ENCODE data around the gene CYP4F11. TPM values are rescaled to one million over a fixed set of nuclear protein-coding genes. Genes with fewer than 3 reads are reported as not detected.
"Not testable (repeated sequence)": the region's sequence is repeated elsewhere in the genome, so short reads cannot be mapped to it uniquely, and the experiment has no call there.

CYP4F11 gene
- total RNA-seq, 1 donor from 2014 or later: not detected

DNA sequence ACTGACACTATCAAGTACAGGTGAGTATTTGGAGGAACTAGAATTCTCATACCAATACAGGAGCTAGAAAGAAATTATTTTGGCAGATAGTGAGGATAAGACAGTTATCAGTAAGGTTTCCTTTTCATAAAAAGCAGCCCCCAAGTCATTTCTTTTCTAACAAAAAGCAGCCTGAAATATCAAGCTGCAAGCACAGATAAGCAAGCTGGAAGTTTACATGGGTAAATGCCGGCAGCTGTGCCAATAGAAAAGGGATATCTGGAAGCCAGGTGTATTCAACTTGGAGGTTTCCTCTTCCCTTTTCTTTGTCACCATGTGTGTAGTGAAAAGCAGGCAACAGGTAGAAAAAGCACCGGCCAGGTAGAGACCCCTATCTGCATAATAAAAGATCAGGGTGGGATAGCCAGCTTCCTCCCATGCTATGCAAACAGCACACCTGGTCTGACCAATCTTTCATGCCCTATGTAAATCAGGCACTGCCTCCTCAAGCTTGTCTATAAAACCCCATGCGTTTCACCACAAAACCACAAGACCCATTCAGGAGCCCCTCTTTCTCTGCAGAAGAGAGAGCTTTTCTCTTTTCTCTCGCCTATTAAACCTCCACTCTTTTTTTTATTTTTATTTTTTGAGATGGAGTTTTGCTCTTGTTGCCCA lies 59.4 kb downstream of the CYP4F11 start:
- no peak overlapping the region for H3K9ac ChIP-seq

DNA sequence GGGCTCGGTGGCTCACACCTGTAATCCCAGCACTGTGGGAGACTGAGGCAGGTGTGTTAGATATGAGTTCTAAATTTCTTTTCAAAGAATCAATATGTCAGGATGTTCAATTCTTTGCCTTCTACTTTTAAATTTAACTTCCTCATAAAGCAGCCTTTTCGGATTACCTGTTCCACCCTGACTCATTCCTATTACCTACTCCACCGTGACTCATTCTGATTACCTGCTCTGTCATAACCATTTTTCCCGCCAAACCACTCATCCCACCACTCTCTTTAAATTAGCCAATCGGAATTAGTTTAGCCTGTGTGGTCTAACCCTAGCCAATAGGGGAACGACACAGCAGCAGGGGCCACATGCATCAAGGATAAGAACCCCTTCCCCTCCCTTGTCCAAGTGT lies 60.6 kb downstream of the CYP4F11 start:
- H3K4me3 Mint-ChIP-seq; H3K9ac ChIP-seq; DNase-seq (ENCODE audit: low spot score); H3K79me2 ChIP-seq (ENCODE audit: low read depth); H3K27ac ChIP-seq; H3K27ac Mint-ChIP-seq; H3F3A ChIP-seq (ENCODE audit: low read depth); H4K20me1 ChIP-seq (ENCODE audit: low read depth); H3K4me3 ChIP-seq; H3K4me1 ChIP-seq; H3K27me3 Mint-ChIP-seq (ENCODE audit: insufficient read depth, low read depth); H2AFZ ChIP-seq (replicated peaks); H3K9me3 ChIP-seq (ENCODE audit: low read depth); H3K27me3 ChIP-seq; H3K36me3 Mint-ChIP-seq; H3K36me3 ChIP-seq; H3K4me2 ChIP-seq; H3K4me1 Mint-ChIP-seq: not testable (repeated sequence)
- peaks cover 32% of the 10 kb centered on the region for H3K9me3 Mint-ChIP-seq

More for the DNA sequence above, 59.4 kb downstream of the CYP4F11 start:
- no peak overlapping the region for H3K4me2 ChIP-seq
- no peaks in the 10 kb centered on the region for H3K79me2 ChIP-seq (ENCODE audit: low read depth)
- no peaks in the 10 kb centered on the region for H3F3A ChIP-seq (ENCODE audit: low read depth)
- H4K20me1 ChIP-seq (ENCODE audit: low read depth): no peaks in the 10 kb centered on the region
- no peaks in the 10 kb centered on the region for H3K4me1 Mint-ChIP-seq
- no peak overlapping the region for H3K4me3 ChIP-seq
- H3K27ac ChIP-seq: no peak overlapping the region
- no peak overlapping the region for H3K27ac Mint-ChIP-seq
- no peaks in the 10 kb centered on the region for H3K27me3 ChIP-seq
- H3K9me3 Mint-ChIP-seq: peaks cover 24% of the 10 kb centered on the region
- peaks cover 2% of the 10 kb centered on the region for H3K27me3 Mint-ChIP-seq (ENCODE audit: insufficient read depth, low read depth)
- H3K4me3 Mint-ChIP-seq: no peak overlapping the region
- H3K36me3 Mint-ChIP-seq: no peaks in the 10 kb centered on the region
- peaks cover 3% of the 10 kb centered on the region for H3K9me3 ChIP-seq (ENCODE audit: low read depth)
- H3K36me3 ChIP-seq: no peaks in the 10 kb centered on the region
- DNase-seq (ENCODE audit: low spot score): no peak
- no peak overlapping the region for H2AFZ ChIP-seq (replicated peaks)
- no peak for TF ChIP-seq EZH2phosphoT487 (IDR thresholded peaks at IDR 0.05)
- TF ChIP-seq, protein P1, sequence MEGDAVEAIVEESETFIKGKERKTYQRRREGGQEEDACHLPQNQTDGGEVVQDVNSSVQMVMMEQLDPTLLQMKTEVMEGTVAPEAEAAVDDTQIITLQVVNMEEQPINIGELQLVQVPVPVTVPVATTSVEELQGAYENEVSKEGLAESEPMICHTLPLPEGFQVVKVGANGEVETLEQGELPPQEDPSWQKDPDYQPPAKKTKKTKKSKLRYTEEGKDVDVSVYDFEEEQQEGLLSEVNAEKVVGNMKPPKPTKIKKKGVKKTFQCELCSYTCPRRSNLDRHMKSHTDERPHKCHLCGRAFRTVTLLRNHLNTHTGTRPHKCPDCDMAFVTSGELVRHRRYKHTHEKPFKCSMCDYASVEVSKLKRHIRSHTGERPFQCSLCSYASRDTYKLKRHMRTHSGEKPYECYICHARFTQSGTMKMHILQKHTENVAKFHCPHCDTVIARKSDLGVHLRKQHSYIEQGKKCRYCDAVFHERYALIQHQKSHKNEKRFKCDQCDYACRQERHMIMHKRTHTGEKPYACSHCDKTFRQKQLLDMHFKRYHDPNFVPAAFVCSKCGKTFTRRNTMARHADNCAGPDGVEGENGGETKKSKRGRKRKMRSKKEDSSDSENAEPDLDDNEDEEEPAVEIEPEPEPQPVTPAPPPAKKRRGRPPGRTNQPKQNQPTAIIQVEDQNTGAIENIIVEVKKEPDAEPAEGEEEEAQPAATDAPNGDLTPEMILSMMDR (IDR thresholded peaks at IDR 0.05): no peak
- no peak for TF ChIP-seq EZH2 (IDR thresholded peaks at IDR 0.05)
- H3K4me1 ChIP-seq: no peaks in the 10 kb centered on the region

DNA sequence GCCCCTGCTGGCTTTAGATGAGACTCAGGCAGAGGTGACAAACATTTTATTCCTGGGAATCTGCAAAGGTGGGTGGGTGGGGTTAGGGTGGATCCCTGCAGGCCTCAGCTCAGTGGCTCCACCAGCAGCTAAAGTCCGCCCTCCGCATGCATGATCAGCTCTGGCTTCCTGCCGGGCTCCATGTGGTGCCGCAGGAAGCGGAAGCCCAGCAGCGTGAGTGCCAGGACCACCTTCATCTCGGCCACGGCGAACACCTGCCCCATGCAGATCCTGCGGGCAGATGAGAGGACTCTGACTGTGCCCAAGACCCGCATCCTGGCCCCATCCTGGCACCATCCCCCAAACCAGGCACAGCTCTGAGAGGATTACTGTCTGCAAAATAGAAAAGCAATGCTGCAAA lies 62.8 kb downstream of the CYP4F11 start:
- no peaks in the 10 kb centered on the region for H4K20me1 ChIP-seq (ENCODE audit: low read depth)
- H3K9me3 ChIP-seq (ENCODE audit: low read depth): peaks cover 3% of the 10 kb centered on the region
- peaks cover 4% of the 10 kb centered on the region for H3K27me3 Mint-ChIP-seq (ENCODE audit: insufficient read depth, low read depth)
- H3K4me1 ChIP-seq: no peaks in the 10 kb centered on the region
- no peaks in the 10 kb centered on the region for H3K36me3 Mint-ChIP-seq
- H3K9ac ChIP-seq: no peak overlapping the region
- no peak overlapping the region for H3K4me3 ChIP-seq
- H3K27ac ChIP-seq: no peak overlapping the region
- no peak overlapping the region for H2AFZ ChIP-seq (replicated peaks)
- H3K27me3 ChIP-seq: no peaks in the 10 kb centered on the region
- no peaks in the 10 kb centered on the region for H3F3A ChIP-seq (ENCODE audit: low read depth)
- no peaks in the 10 kb centered on the region for H3K4me1 Mint-ChIP-seq
- peaks cover 35% of the 10 kb centered on the region for H3K9me3 Mint-ChIP-seq
- no peak overlapping the region for H3K4me2 ChIP-seq
- no peak overlapping the region for H3K27ac Mint-ChIP-seq
- TF ChIP-seq, protein P1 (IDR thresholded peaks at IDR 0.05): no peak
- TF ChIP-seq EZH2phosphoT487 (IDR thresholded peaks at IDR 0.05): no peak
- no peak for TF ChIP-seq EZH2 (IDR thresholded peaks at IDR 0.05)
- no peaks in the 10 kb centered on the region for H3K36me3 ChIP-seq
- H3K79me2 ChIP-seq (ENCODE audit: low read depth): no peaks in the 10 kb centered on the region
- no peak overlapping the region for H3K4me3 Mint-ChIP-seq
- DNase-seq (ENCODE audit: low spot score): no peak

DNA sequence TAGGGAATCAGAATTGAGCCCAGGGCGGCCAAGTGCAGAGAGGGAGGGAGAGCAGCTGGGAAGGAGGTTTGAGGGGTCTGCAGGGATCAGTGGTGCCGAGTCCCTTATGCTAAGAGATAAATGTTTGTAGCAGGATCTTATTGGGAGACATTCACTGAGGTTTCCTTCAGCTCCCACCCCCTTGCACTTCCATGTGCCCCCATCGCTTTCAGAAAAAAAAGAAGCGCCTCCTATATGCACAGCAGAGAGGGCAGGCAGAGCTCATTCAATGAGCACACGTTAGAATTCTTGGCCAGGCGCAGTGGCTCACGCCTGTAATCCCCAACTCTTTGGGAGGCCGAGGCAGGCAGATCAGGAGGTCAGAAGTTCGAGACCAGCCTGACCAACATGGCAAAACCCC lies 64.5 kb downstream of the CYP4F11 start:
- no peak for TF ChIP-seq EZH2 (IDR thresholded peaks at IDR 0.05)
- TF ChIP-seq, protein P1 (IDR thresholded peaks at IDR 0.05): no peak
- no peak for TF ChIP-seq EZH2phosphoT487 (IDR thresholded peaks at IDR 0.05)
- peaks cover 42% of the 10 kb centered on the region for H3K9me3 Mint-ChIP-seq

More for the DNA sequence above, 64.5 kb downstream of the CYP4F11 start:
- Mint-ChIP-seq H3K27me3 (ENCODE audit: insufficient read depth, low read depth) (peaks cover 4% of the 10 kb centered on the region), H3K36me3 (no peaks in the 10 kb centered on the region), H3K27ac (no peak overlapping the region), H3K4me3 (no peak overlapping the region), H3K4me1 (no peaks in the 10 kb centered on the region)
- DNase-seq (ENCODE audit: low spot score): no peak
- H3K4me2 ChIP-seq: no peak overlapping the region
- H3K36me3 ChIP-seq: no peaks in the 10 kb centered on the region
- H3K9me3 ChIP-seq (ENCODE audit: low read depth): peaks cover 3% of the 10 kb centered on the region
- H2AFZ ChIP-seq (replicated peaks): no peak overlapping the region
- no peak overlapping the region for H3K27ac ChIP-seq
- H4K20me1 ChIP-seq (ENCODE audit: low read depth): no peaks in the 10 kb centered on the region
- H3K9ac ChIP-seq: no peak overlapping the region
- no peaks in the 10 kb centered on the region for H3K79me2 ChIP-seq (ENCODE audit: low read depth)
- no peaks in the 10 kb centered on the region for H3K4me1 ChIP-seq
- H3K4me3 ChIP-seq: no peak overlapping the region
- no peaks in the 10 kb centered on the region for H3K27me3 ChIP-seq
- no peaks in the 10 kb centered on the region for H3F3A ChIP-seq (ENCODE audit: low read depth)
